ENCODE measurements around the gene TGM6.

TGM6 gene

DNA sequence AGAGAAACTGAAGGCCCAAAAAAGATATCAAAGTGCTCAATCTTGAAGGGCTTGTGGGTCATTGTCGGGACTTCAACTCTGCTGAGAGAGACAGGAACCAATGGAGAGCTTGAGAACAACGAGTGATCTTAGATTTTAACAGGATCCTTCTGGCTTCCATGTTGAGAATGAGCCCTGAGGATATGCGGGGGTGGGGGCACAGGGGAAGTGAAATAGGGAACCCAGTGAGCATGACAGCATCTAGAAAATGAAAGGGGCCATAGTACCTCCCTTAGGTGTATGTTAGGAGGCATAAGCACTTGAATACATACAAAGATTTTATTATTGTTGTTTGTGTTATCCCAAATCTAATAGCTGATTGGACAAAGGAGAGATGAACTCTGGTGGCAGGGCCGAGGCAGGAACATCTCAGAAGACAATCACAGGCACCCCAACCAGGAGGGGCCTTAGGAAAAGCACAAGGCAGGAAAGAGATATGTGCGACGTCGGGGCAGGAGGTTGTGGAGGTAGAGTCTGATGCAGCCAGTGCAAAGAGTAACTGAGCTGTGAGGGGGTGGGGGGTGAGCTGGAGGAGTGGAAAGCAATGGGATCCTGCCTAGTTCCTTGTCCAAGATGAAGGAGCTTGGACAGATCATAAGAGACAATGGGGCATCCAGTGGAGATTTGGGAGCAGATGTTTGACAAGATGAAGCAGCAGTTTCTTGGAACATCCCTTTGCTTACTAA is 10.4 kb downstream of the TGM6 start:
- no peak overlapping the region for H3K4me3 ChIP-seq (ENCODE audit: low read depth, low read length)
- no peak for DNase-seq (ENCODE audit: low read depth)
- TF ChIP-seq, protein P1, sequence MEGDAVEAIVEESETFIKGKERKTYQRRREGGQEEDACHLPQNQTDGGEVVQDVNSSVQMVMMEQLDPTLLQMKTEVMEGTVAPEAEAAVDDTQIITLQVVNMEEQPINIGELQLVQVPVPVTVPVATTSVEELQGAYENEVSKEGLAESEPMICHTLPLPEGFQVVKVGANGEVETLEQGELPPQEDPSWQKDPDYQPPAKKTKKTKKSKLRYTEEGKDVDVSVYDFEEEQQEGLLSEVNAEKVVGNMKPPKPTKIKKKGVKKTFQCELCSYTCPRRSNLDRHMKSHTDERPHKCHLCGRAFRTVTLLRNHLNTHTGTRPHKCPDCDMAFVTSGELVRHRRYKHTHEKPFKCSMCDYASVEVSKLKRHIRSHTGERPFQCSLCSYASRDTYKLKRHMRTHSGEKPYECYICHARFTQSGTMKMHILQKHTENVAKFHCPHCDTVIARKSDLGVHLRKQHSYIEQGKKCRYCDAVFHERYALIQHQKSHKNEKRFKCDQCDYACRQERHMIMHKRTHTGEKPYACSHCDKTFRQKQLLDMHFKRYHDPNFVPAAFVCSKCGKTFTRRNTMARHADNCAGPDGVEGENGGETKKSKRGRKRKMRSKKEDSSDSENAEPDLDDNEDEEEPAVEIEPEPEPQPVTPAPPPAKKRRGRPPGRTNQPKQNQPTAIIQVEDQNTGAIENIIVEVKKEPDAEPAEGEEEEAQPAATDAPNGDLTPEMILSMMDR (IDR thresholded peaks at IDR 0.05; ENCODE audit: low read depth, low read length, missing control alignments) = no peak
- in situ Hi-C loops (cut with HindIII; ENCODE audit: low sequenced_read_pairs) = no loop called here

DNA sequence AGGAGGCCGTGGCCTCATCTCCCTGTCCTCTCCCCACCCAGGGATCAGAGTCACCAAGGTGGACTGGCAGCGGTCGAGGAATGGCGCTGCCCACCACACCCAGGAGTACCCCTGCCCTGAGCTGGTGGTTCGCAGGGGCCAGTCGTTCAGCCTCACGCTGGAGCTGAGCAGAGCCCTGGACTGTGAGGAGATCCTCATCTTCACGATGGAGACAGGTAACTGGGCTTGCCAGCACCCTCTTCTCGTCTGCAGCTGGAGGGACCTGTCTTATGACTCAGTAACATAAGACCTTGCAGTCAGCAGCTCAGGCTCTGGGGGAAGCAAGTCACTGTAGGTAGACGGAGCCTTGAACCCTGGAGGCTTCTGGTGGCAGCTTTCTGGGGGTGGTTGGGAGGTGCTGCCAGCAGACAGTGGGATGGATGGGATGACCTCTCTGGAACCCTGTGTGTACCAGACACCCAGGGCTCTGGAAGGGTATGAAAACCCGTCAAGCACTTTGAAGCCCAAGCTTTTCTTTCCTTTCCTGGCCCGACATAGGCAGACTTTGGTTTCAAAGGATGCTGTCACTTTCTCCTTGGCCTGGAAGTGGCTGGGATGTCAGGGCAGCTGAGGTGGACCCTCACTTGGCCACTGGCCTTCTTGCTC is 13.8 kb downstream of the TGM6 start:
- no peak for DNase-seq (ENCODE audit: low read depth)
- no peak overlapping the region for H3K4me3 ChIP-seq (ENCODE audit: low read depth, low read length)
- TF ChIP-seq, protein P1 (IDR thresholded peaks at IDR 0.05; ENCODE audit: low read depth, low read length, missing control alignments) = no peak
- in situ Hi-C loops (cut with HindIII; ENCODE audit: low sequenced_read_pairs) = no loop called here

DNA sequence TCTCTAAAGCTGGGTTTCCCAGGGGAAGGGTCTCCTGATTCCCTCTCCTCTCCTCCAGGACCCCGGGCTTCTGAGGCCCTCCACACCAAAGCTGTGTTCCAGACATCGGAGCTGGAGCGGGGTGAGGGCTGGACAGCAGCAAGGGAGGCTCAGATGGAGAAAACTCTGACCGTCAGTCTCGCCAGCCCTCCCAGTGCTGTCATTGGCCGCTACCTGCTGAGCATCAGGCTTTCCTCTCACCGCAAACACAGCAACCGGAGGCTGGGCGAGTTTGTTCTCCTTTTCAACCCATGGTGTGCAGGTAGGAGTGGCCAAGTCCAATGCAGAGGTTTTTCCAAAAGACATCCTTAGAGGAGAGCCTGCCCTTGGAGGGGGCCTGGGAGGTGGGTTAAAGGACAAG is 14.4 kb downstream of the TGM6 start:
- H3K4me3 ChIP-seq (ENCODE audit: low read depth, low read length) = no peak overlapping the region
- TF ChIP-seq, protein P1 (IDR thresholded peaks at IDR 0.05; ENCODE audit: low read depth, low read length, missing control alignments) = no peak
- in situ Hi-C loops (cut with HindIII; ENCODE audit: low sequenced_read_pairs) = no loop called here
- DNase-seq (ENCODE audit: low read depth) = no peak

DNA sequence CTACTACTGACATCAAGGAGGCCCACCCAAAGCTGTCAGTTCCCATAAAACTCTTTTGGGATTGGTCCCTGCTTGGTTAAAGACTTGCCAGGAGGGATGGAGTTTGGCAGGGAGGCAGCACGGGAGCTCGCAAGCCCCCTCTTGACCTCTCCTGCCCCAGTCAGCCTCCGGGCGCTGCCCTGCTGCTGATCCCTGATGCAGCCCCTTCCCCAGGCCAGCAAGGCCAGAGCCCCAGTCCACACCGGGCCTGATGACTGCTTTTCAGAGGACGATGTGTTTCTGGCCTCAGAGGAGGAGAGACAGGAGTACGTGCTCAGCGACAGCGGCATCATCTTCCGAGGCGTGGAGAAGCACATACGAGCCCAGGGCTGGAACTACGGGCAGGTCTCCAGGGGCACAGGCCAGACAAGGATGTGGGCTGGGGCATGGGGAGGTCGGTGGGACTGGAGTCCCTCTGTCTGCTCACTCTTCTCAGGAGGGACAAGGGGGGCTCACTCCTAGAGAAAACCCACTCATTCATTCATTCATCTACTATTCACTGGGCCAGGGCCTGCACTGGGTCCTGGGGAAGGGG is 15.6 kb downstream of the TGM6 start:
- in situ Hi-C loops (cut with HindIII; ENCODE audit: low sequenced_read_pairs) = no loop called here
- TF ChIP-seq, protein P1 (IDR thresholded peaks at IDR 0.05; ENCODE audit: low read depth, low read length, missing control alignments) = no peak
- no peak overlapping the region for H3K4me3 ChIP-seq (ENCODE audit: low read depth, low read length)
- no peak for DNase-seq (ENCODE audit: low read depth)

DNA sequence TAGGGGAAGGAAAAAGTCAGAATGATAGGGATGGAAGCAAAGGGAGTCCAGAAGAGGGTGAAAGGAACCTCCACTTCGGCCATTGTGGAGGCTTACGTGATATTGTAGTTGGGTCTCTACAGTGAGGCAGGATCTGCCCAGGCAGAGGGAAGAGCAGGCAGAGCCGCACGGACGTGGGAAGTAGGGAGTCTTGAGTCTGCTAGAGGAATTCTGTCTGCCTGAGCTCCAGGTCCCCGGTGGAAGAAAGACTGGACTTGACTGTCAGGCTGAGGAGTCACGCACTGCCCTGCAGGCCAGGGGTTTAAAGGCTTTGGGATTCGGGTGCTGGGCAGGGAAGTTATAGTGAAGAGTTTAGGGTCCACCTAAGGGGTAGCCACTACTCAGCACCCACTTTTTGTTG is 16.4 kb downstream of the TGM6 start:
- TF ChIP-seq, protein P1 (IDR thresholded peaks at IDR 0.05; ENCODE audit: low read depth, low read length, missing control alignments) = no peak
- in situ Hi-C loops (cut with HindIII; ENCODE audit: low sequenced_read_pairs) = no loop called here
- no peak overlapping the region for H3K4me3 ChIP-seq (ENCODE audit: low read depth, low read length)
- DNase-seq (ENCODE audit: low read depth) = no peak

DNA sequence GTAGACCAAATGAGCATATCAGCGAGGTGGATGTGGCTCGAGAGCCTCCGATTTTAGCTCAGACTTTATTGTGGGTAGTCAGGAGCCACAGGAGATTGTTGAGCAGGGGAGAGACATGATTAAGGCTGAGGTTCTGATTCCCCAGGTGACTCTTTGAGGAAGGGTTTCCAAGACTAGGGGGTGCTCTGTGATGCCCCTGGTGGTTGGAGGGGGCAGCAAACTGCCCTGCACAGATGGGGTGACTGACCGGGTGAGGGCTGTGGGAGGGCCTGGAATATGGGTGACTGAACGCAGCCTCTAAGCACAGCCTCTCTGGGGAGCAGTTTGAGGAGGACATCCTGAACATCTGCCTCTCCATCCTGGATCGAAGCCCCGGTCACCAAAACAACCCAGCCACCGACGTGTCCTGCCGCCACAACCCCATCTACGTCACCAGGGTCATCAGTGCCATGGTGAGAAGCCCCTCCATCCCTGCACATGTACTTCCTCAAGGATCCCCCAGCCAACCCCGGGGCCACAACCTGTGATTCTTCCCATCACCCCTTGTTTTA is 17.0 kb downstream of the TGM6 start:
- TF ChIP-seq, protein P1 (IDR thresholded peaks at IDR 0.05; ENCODE audit: low read depth, low read length, missing control alignments) = no peak
- in situ Hi-C loops (cut with HindIII; ENCODE audit: low sequenced_read_pairs) = no loop called here
- DNase-seq (ENCODE audit: low read depth) = no peak
- H3K4me3 ChIP-seq (ENCODE audit: low read depth, low read length) = no peak overlapping the region
